ENCODE data around the gene MROH2B.
"Not testable (repeated sequence)": the region's sequence is repeated elsewhere in the genome, so short reads cannot be mapped to it uniquely, and the experiment has no call there.

Gene MROH2B

DNA sequence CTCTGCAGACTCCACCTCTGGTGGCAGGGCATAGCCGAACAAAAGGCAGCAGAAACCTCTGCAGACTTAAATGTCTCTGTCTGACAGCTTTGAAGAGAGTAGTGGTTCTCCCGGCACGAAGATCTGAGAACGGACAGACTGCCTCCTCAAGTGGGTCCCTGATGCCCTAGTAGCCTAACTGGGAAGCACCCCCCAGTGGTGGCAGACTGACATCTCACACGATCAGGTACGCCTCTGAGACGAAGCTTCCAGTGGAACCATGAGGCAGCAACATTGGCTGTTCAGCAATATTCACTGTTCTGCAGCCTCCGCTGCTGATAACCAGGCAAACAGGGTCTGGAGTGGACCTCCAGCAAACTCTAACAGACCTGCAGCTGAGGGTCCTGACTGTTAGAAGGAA, 48.5 kb downstream of the MROH2B start:
- DNase-seq (ENCODE audit: low spot score) = not testable (repeated sequence)

- no peak for DNase-seq (ENCODE audit: low spot score)
Observed at GRCh38 chr5:41012318-41012717, 58.8 kb downstream of the MROH2B start.

DNA sequence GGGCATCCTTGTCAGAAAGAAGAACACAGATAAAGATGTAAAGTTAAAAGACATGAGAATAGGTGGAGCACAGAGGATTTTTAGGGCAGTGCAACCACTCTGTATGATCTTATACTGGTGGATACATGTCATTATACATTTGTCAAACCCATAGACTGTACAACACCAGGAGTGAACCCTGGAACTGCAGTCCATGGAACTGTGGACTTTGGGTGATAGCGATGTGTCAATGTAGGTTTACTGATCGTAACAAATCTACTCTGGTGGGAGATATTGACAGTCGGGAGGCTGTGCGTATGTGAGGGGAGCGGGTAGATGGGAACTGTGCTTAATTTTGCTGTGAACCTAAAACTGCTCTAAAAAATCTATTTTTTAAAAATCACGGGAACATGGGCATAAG, 60.6 kb downstream of the MROH2B start:
- no peak for DNase-seq (ENCODE audit: low spot score)

- no peak for DNase-seq (ENCODE audit: low spot score)
Observed at GRCh38 chr5:41009232-41009631, 61.9 kb downstream of the MROH2B start.

- no peak for DNase-seq (ENCODE audit: low spot score)
Observed at GRCh38 chr5:41004931-41005330, 66.2 kb downstream of the MROH2B start.

GRCh38 chr5:41003670-41004376, 67.3 kb downstream of the MROH2B start:
- no peak for DNase-seq (ENCODE audit: low spot score)

DNA sequence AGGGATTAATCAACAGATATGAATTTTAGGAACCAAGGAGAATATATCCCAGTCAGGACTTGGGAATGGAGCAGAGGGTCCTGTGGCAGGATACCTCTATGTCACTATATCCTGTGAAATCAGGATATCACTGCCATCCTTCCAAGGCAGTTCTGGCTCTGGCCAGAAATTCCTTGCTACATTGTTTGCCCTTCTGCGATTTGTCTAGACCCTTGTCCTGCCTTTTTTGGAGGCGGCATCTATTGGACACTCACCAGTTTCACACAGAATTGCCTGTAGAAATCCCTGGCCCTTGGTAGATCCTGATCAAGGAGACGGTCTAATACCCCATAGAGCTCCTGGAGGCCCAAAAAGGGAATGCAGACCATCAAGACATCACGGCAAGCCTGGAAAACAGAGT, 71.2 kb downstream of the MROH2B start:
- DNase-seq (ENCODE audit: low spot score) = no peak

- no peak for DNase-seq (ENCODE audit: low spot score)
Observed at GRCh38 chr5:40999142-40999541, 72.0 kb downstream of the MROH2B start.

- DNase-seq (ENCODE audit: low spot score) = no peak
Observed at GRCh38 chr5:40995801-40996586, 75.1 kb downstream of the MROH2B start.

GRCh38 chr5:40991981-40992559, 79.1 kb downstream of the MROH2B start:
- no peak for DNase-seq (ENCODE audit: low spot score)

DNA sequence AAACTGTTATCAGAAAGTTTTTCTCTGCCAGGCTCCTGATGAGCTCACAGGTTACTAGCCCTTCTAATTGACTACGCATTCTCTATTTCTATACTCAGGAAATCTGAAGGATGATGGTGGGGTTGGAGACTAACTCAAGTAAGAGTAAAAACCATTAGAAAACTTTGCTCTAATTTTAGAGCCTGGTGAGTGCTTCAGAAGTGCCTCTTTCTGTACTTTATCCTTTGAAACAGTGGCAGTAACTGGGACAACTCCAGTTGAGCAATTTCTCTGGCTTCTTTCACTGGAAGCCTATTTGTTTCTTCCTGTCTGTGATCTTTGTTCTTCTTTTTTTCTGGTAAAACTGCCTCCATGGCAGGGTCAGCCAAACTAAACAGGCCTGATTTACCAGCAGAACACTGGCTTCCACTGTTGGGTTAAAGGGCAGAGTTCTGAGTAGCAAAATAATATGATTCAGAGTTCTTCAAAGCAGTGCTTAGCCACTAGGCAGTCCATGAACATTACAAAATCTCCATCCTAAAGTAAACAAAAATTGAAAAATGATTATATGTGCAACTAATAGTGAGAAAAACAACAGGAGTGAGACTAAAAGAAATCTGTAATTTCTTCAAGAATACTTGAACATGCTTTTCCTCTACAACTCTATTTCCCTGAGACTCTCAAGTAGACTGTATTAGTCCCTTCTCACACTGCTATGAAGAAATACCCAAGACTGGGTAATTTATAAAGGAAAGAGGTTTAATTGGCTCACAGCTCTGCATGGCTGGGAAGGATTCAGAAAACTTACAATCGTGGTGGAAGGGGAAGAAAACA, 79.8 kb downstream of the MROH2B start:
- DNase-seq (ENCODE audit: low spot score) = no peak

GRCh38 chr5:40988746-40989510, 82.2 kb downstream of the MROH2B start:
- no peak for DNase-seq (ENCODE audit: low spot score)

DNA sequence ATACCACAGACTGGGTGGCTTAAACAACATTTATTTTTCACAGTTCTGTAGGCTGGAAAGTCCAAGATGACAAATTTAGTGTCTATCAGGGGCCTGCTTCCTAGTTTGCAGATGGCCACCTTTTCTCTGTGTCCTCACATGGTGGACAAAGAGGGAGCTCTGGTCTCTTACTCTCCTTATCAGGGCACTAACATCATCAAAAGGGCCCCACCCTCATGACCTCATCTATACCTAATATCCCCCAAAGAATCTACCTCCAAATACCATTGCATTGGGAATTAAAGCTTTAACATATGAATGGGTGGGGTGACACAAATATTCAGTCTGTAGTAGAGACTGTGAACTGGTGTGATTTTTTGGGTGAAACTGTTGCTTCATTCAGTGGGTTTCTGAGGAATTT, 83.8 kb downstream of the MROH2B start:
- DNase-seq (ENCODE audit: low spot score) = no peak

DNA sequence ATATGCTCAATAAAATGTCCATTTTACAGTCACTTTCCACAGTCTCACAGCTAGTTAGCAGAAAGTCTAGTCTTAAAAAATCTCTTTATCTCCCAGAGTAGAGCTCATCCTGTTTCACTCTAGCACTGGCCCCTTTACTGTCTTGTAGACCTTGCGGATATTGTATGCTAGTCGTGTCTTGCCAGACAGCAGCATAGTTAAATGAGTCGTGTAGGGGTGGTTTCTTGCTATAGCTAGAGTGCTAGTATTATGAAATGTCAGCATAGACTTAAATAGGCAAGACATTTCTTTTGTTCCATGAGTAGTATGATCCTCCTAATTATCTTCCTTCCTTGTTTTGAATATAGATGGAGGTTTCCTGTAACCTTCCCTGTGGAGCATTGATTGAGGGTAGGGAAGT, 84.5 kb downstream of the MROH2B start:
- DNase-seq (ENCODE audit: low spot score) = no peak

DNA sequence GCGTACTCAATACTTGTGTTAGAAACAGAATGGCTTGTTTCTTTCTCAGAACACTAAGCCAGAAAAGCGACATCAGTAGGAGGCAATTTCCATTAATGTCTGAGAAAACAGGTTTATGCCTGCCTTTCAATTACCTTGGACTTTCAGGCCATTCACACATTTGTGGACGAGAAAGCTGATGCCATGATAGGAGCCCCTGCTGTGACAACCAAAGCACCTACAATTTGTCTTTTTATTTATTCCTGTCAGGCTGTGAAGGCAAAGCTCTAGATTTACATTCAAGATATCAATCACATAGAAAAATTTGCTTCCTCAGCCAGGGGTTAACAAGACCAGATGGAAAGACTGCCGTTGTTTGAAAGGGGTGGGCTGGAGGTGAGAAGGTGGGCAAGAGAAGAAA, 85.6 kb downstream of the MROH2B start:
- DNase-seq (ENCODE audit: low spot score) = no peak

GRCh38 chr5:40984884-40985283, 86.3 kb downstream of the MROH2B start:
- DNase-seq (ENCODE audit: low spot score) = no peak

- DNase-seq (ENCODE audit: low spot score) = no peak
Observed at GRCh38 chr5:40983781-40984180, 87.4 kb downstream of the MROH2B start.

DNA sequence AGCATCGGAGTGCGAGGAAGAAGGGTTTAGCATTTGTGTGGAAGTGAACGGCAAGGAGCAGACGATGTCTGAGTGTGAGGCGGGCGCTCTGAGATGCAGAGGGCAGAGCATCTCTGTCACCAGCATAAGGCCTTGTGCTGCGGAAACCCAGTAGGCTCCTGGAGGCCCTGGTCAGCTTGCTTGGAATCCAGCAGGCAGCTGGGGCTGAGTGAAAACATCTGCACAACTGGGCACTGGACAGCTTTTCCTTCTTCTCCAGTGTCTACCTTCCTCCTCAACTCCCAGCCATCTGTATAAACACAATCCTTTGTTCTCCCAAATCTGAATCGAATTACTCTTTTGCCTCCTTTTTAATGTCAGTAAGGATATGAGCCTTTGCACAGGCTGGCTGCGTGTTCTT, 89.7 kb downstream of the MROH2B start:
- DNase-seq (ENCODE audit: low spot score) = no peak

DNA sequence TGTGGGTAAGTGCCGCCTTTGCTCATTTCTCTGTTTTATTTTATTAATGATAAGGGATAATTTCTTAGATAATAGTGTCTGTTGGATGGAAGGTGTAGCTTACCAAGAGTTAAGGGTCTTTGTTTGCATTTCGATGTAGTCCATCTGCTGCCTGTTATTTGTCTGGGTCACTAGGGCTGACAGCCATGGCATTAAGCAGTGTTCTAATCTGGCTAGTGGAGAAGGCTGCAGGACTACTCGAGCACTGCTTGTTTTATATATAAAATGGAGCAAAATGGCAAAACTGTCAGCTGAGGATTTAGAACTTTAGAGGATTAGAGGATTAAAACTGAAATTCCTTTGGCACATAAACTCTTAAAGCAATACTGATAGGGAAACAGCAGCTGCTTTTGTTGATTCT, 94.3 kb downstream of the MROH2B start:
- no peak for DNase-seq (ENCODE audit: low spot score)

DNA sequence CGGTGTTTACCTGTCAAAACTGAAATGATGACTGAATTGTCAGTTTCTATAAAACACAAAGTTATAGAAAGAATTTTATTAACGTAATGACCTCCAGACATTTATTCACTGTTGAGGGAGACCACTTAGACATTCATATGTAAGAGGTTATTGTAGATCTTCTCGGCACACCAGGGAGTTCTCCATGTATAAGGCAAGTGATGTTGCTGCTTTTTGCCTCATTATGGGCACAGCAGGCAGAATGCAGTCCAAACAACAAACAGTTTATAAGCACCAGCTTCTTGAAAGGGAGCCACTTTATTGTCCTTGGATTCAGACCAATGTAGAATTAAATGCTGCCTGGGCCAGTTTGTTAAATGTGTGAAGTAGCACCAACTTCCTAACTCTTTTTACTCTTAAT, 95.1 kb downstream of the MROH2B start:
- no peak for DNase-seq (ENCODE audit: low spot score)

DNA sequence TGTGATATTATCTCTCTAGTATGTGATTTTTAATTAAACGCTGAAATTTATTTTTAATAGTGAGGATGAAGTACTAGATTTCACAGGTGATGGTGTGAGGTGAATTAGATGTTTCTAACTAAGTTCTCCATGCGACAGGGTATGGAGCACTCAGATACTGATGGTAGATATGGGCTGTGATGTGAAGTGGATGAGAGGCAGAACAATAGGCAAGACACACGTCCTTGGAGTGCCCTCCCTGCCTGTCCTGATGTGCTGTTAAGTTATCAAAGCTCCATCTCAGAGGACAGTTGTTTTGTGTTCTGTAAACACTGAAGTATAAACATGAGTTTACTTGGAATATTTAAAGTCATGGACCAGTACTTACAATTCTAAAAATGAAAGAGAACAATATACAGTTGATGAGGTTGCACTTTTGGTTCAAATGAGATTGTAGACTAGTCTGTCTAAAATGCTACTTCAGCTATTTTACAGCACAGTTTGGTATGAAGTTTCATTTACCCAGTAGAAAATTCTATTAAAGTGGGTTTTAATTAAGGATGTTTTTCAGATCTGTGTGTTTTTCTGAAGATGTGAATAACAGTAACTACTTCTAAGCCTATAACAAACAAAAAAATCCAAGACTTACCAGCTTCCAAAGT, 97.7 kb downstream of the MROH2B start:
- no peak for DNase-seq (ENCODE audit: low spot score)

Data from left forelimb (tissue), 1 donor.